HEK293 (cell line): ENCODE results near the gene IQCF6.

Source experiments
- OVOL3 ChIP-seq: fragments of 450-650 bp; formaldehyde crosslinking; IDR thresholded peaks from 2 replicates; pipeline ENCODE4 v1.5.1; 2016; ENCODE audit warnings: missing biosample characterization, missing genetic modification characterization
- ZNF350 ChIP-seq: fragments of 450-650 bp; formaldehyde crosslinking; IDR thresholded peaks from 2 replicates; pipeline ENCODE4 v1.5.0; 2017; ENCODE audit warnings: missing biosample characterization, mild to moderate bottlenecking, missing genetic modification characterization
- ZNF560 ChIP-seq: fragments of 450-650 bp; formaldehyde crosslinking; IDR thresholded peaks from 2 replicates; pipeline ENCODE4 v1.5.1; 2017; ENCODE audit warnings: missing biosample characterization, missing genetic modification characterization, borderline replicate concordance
- ZNF660 ChIP-seq: fragments of 450-650 bp; IDR thresholded peaks from 2 replicates; pipeline ENCODE4 v1.5.1; 2018; ENCODE audit warnings: missing biosample characterization, mild to moderate bottlenecking, missing genetic modification characterization
- ZNF664 ChIP-seq: fragments of 450-650 bp; formaldehyde crosslinking; IDR thresholded peaks from 2 replicates; pipeline ENCODE4 v1.5.1; 2016; ENCODE audit warnings: missing biosample characterization, missing genetic modification characterization
- ZNF776 ChIP-seq: fragments of 450-650 bp; formaldehyde crosslinking; IDR thresholded peaks from 2 replicates; pipeline ENCODE4 v1.5.0; 2017; ENCODE audit warnings: missing biosample characterization, missing genetic modification characterization, borderline replicate concordance
- TF ChIP-seq, protein P1 (sequence below): fragments of 450-650 bp; formaldehyde crosslinking; IDR thresholded peaks from 2 replicates; pipeline ENCODE4 v1.5.1; 2016; ENCODE audit warnings: missing biosample characterization, missing genetic modification characterization, low read depth
- TF ChIP-seq, protein P2 (sequence below): fragments of 450-650 bp; formaldehyde crosslinking; IDR thresholded peaks from 2 replicates; pipeline ENCODE4 v1.5.1; 2016; ENCODE audit warnings: missing biosample characterization, missing genetic modification characterization

DNA sequence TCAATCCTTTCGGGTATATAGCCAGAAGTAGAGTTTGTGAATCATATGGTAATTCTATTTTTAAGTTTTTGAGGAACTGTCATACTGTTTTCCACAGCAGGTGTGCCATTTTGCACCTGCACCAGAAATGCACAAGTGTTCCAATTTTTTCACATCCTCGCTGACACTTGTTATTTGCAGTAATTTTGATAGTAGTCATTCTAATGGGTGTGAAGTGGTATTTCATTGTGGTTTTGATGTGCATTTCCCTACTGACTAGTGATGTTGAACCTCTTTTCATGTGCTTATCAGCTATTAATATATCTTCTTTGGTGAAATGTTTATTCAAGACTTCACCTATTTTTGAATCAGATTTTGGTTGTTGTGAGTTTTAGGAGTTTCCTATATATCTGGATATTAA is 43.1 kb downstream of the IQCF6 start:
- TF ChIP-seq, protein P1, sequence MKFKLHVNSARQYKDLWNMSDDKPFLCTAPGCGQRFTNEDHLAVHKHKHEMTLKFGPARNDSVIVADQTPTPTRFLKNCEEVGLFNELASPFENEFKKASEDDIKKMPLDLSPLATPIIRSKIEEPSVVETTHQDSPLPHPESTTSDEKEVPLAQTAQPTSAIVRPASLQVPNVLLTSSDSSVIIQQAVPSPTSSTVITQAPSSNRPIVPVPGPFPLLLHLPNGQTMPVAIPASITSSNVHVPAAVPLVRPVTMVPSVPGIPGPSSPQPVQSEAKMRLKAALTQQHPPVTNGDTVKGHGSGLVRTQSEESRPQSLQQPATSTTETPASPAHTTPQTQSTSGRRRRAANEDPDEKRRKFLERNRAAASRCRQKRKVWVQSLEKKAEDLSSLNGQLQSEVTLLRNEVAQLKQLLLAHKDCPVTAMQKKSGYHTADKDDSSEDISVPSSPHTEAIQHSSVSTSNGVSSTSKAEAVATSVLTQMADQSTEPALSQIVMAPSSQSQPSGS: no peak
- TF ChIP-seq ZNF776 (tag by site-specific recombination) (no peak), ZNF664 (tag by site-specific recombination) (no peak), OVOL3 (tag by site-specific recombination) (no peak), ZNF350 (tag by site-specific recombination) (no peak), ZNF660 (tag by site-specific recombination) (no peak), ZNF560 (tag by site-specific recombination) (no peak)
- TF ChIP-seq, protein P2, sequence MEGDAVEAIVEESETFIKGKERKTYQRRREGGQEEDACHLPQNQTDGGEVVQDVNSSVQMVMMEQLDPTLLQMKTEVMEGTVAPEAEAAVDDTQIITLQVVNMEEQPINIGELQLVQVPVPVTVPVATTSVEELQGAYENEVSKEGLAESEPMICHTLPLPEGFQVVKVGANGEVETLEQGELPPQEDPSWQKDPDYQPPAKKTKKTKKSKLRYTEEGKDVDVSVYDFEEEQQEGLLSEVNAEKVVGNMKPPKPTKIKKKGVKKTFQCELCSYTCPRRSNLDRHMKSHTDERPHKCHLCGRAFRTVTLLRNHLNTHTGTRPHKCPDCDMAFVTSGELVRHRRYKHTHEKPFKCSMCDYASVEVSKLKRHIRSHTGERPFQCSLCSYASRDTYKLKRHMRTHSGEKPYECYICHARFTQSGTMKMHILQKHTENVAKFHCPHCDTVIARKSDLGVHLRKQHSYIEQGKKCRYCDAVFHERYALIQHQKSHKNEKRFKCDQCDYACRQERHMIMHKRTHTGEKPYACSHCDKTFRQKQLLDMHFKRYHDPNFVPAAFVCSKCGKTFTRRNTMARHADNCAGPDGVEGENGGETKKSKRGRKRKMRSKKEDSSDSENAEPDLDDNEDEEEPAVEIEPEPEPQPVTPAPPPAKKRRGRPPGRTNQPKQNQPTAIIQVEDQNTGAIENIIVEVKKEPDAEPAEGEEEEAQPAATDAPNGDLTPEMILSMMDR: no peak
